ELF-1 (cell line): Measurements from ENCODE around the gene SIPA1L2.
"Not testable (repeated sequence)": the region's sequence is repeated elsewhere in the genome, so short reads cannot be mapped to it uniquely, and the experiment has no call there.

ENCODE experiments used
- DNase-seq: peaks from one replicate; pipeline ENCODE4 v3.0.0-alpha.2; 2016; ENCODE audit warnings: low read depth, low spot score

SIPA1L2 gene

GRCh38 chr1:232620356-232620969 lies 9.5 kb downstream of the SIPA1L2 start:
- DNase-seq = peak; percentile 73

- DNase-seq = no peak
These were observed 12.7 kb downstream of the SIPA1L2 start for GRCh38 chr1:232617237-232617636.

GRCh38 chr1:232615306-232615800 lies 14.6 kb downstream of the SIPA1L2 start:
- DNase-seq = no peak

- DNase-seq = no peak
These were observed 15.1 kb downstream of the SIPA1L2 start for GRCh38 chr1:232614811-232615210.

GRCh38 chr1:232613752-232614381 lies 16.1 kb downstream of the SIPA1L2 start:
- DNase-seq = no peak

GRCh38 chr1:232612836-232613235 lies 17.1 kb downstream of the SIPA1L2 start:
- DNase-seq = not testable (repeated sequence)

GRCh38 chr1:232611834-232612233 lies 18.1 kb downstream of the SIPA1L2 start:
- DNase-seq = peak; percentile 86

GRCh38 chr1:232610902-232611745 lies 18.8 kb downstream of the SIPA1L2 start:
- not testable (repeated sequence) for DNase-seq

- DNase-seq = no peak
These were observed 19.6 kb downstream of the SIPA1L2 start for GRCh38 chr1:232610192-232610901.

GRCh38 chr1:232608427-232608826 lies 21.5 kb downstream of the SIPA1L2 start:
- no peak for DNase-seq

- no peak for DNase-seq
These were observed 27.3 kb downstream of the SIPA1L2 start for GRCh38 chr1:232602622-232603021.

- DNase-seq = no peak
These were observed 29.3 kb downstream of the SIPA1L2 start for GRCh38 chr1:232600424-232601258.

GRCh38 chr1:232599178-232600041 lies 30.5 kb downstream of the SIPA1L2 start:
- no peak for DNase-seq

GRCh38 chr1:232598837-232599177 lies 31.1 kb downstream of the SIPA1L2 start:
- DNase-seq = no peak

- DNase-seq = no peak
These were observed 31.8 kb downstream of the SIPA1L2 start for GRCh38 chr1:232598133-232598532.

- DNase-seq = no peak
These were observed 32.2 kb downstream of the SIPA1L2 start for GRCh38 chr1:232597721-232598120.

- DNase-seq = no peak
These were observed 33.1 kb downstream of the SIPA1L2 start for GRCh38 chr1:232596666-232597303.

- peak; percentile 51 for DNase-seq
These were observed 34.9 kb downstream of the SIPA1L2 start for GRCh38 chr1:232594768-232595698.
